ENCODE data around the gene CDC42.

Gene CDC42

DNA sequence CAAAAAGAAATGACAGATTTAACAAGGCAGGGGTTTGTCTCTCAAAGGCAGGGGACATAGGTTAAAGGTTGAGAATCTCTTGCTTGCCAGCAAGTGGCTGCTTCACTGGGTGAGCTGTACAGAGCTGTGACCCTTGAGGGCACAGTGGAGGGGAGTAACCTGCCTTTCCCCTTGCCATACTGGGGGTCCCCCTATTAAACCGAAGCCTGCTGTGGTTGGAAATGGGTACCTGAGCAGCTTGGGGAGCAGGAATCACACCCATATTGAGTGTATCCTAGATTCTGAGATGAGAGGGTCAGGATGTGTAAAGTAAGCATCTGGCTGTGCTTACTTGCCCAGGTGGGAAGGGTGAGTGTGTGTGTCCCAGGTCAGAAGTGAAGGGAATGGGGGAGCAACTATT is 58.6 kb downstream of the CDC42 start:
- no peak for DNase-seq (ENCODE audit: low read depth)

DNA sequence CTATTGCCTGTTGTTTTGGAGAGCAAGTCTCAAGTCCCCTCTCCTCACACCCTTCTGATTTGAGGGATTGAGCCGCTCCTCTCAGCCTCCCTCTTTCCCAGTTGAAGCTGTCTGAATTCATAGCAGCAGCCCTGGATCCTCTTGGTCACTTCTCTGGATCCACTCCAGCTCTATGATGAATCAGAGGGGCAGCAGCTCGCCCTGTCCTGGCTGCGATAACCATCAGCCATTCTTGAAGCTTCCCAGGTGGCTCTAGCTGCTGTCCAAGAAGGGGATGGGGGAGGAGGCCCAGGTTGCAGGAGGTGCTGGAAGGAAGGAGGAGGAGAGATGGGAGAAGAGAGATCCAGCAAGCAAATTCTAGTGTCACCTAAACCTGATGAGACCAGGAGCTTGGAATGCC is 59.1 kb downstream of the CDC42 start:
- DNase-seq (ENCODE audit: low read depth) = no peak

DNA sequence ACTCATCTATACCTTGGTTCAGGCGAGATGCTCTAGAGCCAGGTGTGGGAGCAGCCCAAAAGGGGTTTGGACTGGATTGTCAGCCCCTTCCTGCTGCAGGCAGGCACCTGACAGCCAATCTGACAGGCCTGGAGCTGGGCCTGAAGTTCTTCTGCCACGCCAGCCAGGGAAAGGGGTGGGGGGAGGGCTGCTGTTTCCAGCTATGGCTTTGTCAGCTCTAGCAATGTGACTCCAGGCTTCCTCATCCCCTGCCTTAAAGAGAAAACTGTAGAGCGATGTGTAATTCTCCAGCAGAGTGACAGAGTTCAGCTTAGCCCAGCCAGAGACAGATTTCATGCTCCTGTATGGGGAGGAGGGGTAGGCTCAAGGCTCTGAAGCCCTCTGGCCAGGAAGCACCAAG is 60.0 kb downstream of the CDC42 start:
- no peak for DNase-seq (ENCODE audit: low read depth)

DNA sequence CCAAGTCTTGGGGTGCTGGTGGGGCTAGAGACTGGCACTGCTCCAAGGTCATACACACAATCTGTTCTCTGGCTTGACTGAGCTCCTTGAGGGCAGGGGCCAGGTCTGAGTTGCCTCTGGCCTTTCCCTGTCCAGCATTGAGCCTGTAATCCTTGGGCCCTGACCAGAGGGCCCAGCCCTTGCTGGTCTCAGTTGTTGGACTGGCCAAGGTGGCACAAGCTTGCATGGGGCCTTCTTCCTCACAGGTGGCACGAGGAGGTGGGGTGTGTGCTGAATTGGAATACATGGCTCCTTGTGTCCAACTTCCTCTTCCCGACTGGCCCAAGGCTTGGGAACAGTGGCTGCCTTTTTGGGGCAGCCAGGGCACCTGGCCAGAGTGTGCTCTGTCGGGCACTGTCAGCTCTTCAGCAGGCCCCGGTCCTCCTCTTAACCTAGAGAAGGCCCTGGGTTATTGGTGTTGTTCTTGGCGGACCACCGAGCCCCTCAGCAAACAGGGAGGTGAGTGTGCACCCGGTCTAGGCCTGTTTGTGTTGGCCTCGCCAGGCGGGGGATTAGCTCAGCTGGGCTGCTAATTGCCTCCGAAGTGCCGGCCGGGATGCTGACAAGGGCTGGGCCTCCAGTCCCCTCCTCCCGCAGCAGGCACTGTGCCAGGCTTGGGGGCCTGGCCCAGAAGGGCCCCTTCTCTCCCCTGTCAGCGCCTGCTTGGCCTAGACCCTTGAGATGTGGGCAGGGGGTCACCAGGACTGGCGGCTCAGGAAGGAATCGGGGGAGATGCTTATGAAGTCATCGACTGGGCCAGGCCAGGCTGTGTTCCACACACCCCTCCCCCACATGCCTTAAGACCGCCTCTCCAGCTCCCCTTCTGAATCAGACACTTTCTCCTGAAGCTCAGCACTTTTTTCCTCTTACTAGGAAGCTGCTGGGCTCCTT is 61.8 kb downstream of the CDC42 start:
- DNase-seq (ENCODE audit: low read depth) = no peak

DNA sequence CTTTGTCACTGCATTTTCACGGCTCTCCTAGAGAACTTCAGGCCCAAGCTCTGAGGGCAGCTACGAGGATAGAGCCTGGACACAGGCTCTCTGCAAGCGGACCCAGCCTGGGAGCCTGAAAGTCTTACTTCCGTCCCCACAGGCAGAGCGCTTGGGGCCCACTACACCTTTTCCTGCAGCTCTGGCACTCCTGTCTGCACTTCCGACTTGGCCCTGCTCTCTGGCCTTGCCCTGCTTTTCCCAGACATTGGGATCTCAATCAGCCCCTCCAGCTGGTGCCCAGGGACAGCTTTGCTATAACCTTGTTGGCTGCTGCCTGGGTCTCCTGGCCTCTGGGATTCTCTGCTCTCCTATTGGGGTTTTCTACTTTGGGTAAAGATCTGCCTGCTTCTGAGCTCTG is 62.8 kb downstream of the CDC42 start:
- DNase-seq (ENCODE audit: low read depth) = no peak

DNA sequence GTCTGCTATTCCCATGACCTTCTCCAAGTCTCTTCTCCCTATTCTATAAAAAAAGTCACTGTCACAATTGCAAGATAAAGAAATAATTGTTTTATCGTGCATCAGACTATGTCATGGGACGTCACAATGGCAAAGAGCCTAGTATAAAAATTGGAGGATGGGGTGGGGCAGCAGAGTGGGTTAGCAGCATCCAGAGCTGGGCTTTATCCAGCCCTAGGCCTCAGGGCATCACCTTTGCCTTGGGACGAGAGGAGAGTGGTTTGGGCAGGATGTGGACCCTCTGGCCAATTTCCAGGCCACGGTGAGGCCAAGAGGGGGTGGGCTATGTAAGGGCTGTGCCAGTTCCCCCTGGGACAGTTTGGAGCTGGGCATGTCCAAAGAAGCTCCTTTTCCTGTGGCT is 64.7 kb downstream of the CDC42 start:
- DNase-seq (ENCODE audit: low read depth) = no peak

DNA sequence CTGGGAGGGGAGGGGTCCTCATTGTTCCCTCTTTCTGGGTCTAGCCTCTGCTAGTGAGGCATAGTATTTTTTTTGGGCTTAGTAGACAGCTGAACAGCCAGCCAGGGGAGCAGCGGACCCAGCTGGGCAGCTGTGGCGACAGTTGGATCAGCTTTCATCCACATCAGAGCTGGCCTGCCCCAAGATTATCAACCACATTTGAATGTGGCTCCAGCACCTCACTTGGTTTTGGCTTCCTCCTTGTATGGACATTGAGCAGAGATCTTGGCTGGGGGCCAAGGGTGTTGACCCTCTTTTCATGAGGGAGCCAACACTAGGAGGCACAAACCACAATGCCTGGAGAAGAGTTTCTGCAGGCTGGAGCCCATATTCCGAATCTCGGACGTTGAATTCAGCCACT is 65.3 kb downstream of the CDC42 start:
- no peak for DNase-seq (ENCODE audit: low read depth)

DNA sequence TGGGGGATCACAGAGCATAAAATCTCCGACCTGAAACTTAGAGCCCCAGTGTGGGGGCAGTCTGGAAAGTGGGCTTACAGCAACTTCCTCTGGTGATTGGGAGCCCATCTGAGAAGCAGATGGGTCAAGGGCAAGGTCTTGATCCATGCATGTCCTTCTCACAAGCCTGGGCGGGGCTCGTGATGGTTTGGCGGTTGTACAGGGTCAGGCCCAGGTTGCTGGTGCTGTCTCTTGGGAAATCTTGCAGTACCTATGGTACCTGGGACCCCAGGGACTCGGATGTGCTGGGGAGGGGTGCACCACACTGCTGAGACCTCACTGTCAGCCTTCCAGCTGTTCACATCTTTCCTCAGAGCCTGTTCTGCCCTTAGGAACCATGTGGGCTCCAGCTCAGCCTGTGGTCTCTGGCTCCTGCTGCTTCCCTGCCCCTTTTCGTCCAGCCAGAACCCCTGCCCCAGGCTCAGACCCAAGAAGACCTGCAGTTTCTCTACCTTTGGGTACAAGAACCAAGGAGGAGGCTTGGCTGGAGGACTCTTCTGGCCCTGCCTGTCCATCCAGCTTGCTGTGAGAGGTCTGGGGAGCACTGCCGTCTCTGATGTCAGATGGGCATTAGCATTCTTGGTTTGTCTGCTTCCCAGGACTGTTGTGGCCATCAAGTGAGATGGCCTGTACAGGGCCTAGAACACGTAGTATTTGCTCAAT is 65.9 kb downstream of the CDC42 start:
- no peak for DNase-seq (ENCODE audit: low read depth)

DNA sequence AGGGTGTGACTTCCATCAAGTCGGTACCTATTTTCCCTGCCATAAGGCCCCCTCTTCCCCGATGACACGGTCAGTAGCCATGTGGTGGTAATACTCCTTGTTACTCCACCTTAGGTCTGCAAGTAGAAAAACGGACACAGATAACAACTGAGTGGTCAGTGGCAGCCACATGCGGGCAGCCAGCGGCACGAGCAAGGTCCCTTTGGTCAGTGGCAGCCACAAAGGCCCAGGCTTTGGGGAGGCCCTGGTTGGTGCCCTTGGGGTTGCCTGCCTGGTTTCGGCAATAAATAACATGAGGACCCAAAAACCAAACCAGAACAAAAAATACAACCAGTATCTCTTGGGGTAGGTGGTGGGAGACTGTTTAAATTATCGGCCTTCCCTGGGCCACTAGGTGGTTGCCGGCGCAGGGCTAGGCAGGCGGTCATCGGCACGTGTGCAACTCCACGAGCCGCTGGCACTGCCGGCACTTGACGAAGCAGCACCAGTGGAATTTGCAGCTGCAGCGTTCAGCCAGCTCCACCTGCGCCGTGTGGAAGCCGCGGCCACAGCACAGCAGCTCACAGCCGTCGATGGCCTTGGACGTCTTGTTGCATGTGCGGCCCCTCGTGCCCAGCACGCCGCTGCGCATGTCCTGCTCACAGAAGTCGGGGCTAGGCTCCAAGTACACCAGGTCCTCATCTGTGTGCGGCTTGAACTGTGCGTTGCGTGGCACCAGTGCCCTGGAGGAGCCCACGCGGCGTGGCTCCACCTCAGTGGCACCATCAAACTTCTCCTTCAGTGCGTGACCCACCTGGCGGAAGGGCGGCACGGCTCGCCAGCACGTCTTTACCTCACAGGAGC is 67.3 kb downstream of the CDC42 start:
- DNase-seq (ENCODE audit: low read depth) = no peak

DNA sequence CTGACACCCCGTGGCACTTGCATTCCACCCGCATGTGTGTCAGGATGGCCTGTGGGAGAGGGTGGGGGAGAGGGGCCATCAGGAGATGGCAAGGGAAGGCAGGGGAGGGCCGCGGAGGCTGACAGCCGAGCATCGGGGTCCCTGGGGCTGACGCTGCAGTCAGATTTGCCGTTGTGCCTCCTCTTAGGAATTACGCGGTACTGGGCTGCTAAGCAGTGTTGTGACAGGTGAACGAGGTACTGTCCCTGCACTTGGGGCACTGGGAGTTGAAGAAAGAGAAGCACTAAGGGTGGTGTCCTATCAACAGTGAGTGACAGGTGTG is 67.9 kb downstream of the CDC42 start:
- no peak for DNase-seq (ENCODE audit: low read depth)

DNA sequence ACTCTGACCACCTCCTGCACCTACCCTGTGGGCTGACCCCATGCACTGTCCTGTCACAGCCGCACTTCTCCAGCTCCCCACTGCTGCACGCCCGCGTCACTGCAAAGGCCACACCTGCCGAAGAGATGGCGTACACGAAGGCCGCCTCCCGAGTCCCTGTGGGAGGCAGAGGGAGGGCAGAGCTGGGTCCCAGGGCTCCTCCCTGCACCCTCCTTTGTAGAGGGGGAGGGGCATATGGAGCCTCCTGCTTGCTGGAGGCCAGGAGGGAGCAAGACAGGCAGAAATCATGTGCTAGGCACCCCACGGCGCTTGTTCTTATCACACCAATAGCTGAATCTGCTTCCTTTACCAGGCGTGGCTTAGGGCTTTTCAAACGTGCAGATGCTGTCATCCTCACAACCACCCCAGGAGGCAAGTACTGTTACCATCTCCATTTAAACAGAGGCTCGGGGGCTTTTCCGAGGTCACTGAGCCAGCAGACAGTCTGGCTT is 69.0 kb downstream of the CDC42 start:
- DNase-seq (ENCODE audit: low read depth) = no peak

DNA sequence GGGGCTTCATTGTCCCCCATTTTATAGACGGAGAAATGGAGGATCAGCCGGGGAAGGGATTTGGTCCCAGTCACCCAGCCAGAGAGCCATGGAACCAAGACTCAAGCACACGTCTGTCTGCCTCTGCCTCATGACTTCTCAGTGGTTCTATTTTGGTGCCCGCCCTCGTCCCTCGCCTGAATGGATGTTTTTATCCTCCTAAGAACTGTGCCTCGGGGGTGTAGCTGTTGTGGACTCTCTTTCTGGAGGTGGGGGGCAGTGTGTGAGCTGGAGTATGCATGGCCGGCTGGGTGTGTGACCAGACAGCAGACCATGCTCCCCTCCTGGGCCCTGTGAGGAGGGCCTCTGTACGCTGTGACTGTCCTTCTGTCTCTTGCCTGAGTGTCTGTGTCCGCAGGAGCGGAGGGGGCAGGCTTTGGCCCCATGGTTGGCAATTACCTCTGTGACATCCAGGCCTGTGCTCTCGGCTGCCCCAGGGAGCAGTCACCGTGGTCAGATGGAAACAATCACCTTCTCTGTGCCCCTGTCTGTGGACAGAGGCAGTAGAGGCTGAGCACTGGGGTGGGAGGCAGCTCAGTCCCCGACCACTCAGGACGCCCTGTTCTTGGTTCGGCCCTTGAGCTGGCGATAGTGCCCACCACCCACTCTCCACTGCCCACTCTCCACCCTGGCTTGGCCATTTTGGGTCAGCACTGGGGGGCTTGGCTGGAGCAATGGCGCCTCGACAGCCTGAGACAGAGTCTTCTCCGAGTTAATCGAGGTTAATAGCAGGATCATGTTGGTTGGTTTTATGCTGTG is 70.0 kb downstream of the CDC42 start:
- no peak for DNase-seq (ENCODE audit: low read depth)

DNA sequence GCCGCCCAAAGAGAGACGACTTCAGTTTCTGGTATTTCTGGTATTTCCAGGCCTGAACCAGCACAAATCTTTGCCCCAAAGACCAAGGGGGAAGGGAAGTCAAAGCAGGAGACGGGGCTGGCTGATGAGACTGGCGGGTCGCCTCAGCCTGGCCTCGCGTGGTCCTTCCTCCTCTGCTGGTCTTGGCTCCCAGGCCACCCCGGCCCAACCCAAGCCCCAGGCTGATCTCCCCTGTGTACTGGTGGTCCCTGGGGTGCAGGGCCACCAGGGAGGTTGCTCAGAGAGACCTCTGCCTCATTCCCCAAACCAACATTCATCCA is 70.5 kb downstream of the CDC42 start:
- no peak for DNase-seq (ENCODE audit: low read depth)

DNA sequence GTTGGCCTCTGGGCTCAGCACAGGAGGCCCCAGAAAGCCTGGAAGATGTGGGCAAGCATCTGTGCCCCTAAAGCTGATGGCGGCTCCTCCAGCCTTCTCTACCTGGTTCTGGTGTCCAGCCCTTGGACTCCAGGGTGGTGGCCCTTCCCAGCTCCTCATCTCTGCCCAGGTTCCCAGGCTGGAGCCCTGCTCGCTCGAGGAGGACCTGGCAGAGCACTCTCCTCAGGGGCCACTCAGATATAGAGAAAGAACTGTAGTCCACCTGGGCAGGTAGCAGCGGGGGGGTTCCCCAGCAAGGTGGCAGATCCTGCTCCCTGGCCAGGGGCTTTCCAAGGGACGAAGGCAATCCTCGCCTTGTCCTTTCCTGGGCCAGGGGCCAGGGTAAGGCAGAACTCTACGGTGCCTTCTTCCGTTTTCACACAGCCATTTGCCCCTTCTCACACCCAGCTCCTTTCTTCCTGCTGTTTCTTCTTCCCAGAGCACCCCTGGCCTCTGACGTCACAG is 71.4 kb downstream of the CDC42 start:
- DNase-seq (ENCODE audit: low read depth) = no peak

DNA sequence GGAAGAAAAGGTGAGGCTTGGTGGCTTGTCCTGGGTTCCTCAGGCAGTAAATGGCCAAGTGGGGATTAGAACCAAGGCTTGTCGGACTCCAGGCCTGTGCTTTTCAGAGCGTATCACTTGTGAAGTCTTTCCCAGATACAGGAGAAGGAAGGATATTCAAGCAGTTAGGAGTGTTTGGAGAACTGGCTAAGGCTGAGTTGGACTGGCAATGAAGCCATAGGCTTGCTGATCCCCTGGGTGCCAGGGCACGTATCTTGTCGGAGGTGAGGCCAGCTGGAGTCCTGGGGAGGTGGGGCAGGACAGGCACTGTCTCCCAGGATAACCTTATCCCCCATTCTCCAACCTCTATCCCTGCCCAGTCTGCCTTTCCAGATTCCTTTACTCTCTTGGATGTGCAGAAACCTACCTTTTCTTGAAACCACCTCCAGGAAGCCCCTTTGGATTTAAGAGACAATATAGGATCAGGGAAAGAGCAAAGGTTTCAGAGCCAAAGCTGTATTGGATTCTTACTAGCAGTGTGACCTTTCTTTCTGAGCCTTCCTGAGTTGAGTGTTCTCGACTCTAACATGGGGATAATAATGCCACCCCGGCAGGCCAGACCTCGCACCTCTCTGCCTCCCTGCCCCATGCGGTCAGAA is 72.2 kb downstream of the CDC42 start:
- no peak for DNase-seq (ENCODE audit: low read depth)

DNA sequence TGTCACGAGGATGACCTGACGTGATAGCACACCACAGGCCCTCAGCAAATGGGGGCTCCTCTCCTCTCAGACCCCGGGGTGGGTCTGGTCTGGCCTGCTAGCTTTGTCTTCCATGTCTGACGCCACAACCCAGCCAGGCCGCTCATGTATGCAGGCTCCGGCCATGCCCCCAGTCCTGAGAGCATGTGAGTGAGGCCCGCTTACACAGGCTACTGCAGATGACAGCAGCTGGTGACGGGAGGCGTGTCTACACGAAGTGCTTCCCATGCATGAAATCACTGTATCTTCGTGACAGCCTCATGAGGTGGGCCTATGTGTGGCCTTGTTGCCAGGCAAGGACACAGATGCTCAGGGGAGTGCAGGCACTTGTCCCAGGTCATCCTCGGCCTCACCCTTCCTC is 74.0 kb downstream of the CDC42 start:
- DNase-seq (ENCODE audit: low read depth) = no peak

DNA sequence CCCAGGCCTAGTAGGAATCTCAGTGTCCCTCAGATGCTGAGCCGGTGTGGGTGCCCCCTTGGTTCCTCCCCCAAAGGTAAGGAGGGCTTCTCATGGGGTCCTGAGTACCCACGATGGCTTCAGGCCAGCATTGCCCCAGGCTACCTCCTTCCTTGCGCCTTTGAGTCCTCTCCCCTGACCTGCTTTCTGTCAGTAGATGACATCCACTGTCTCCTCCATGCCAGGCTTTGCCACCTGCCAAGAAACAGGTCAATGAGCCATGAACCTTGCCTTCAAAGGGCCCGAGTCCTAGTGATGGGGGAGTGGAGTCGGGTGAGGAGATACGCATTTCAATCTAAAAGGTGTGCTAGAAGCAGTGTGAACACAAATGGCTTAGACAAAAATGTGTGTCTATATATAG is 74.7 kb downstream of the CDC42 start:
- no peak for DNase-seq (ENCODE audit: low read depth)

DNA sequence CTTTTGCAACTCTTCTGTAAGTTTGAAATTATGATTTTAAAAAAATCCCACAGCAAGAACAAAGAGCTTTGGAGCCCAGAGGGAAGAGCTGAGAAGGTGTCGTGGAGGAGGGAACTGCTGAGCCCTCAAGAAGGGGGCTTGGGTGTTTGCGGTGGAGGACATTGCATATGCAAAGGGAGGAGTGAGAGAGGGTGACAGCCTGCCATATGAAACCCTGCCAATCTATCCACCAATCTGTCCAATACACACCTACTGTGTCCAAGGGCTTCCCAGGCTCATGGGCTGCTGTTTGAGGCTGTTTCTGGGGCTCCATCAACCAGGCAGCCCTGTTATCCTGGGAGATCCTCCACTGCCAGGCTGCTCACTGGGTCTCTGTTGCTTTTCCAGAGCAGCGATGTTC is 75.2 kb downstream of the CDC42 start:
- no peak for DNase-seq (ENCODE audit: low read depth)

DNA sequence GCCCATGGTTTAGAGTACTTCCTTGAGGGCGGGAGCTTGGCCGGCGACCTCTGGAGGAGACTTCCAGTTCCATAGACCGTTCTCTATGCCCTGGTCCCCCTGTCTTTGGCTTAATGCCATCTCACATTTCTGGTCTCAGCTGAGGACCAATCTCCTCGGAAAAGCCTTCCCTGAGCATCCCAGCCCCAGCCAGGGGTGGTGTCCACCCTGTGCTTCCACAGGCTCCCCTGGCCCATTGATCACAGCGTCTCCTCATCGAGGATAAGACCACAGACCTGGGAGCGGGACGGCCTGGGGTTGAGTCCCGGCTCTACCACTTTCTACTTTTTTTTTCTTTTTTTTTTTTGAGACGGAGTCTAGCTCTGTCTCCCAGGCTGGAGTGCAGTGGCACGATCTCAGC is 75.9 kb downstream of the CDC42 start:
- DNase-seq (ENCODE audit: low read depth) = no peak

DNA sequence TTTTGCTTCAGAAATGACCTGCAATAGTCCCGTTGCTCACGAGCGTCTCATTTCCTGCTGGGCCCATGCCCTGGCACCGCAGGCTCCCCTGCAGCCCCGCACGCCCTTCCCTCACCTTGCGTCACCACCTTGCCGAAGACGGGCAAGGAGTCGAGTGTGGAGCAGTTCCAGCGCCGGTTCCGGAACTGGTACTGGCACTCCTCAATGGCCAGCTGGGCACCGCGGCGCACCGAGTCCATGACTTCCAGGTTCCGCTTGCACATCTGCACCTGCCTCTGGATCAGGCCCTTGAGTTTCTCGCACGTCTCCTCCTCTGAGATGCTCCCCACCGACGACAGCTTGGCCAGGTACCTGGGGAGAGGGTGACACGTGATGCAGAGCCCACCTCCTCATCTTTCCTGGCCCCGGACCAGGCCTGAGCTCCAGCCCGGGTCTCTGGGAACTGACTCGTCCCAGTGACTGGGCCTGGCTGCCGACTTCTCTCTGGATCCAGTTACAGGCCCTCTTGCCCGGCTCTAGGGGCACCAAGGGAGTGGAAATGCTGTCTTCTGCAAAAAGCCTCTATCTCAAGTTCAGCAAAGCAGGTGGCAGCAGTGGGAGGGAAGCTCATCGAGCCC is 77.1 kb downstream of the CDC42 start:
- no peak for DNase-seq (ENCODE audit: low read depth)

DNA sequence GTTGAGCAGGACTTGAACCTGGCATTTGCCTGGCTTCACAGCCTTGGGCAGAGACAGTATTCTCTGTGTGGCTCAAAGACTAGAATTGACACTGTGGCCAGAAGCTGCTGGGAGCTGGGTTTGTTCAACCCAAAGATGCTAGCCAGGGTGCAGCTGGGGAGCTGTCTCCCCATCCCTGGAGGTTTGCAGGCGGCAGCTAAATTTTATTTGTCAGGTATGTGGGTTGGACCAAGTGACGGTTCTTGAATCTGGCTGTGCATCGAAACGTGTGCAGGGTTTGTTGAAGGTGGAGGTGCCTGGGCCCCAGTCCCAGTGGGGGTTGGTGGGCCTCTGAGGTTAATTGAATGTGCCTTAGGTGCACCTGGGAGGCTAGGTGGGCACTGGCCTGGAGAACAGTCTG is 78.6 kb downstream of the CDC42 start:
- DNase-seq (ENCODE audit: low read depth) = no peak

Data from stimulated activated CD4-positive, alpha-beta T cell treated with anti-CD3 and anti-CD28 coated beads, Interleukin-2, amount 100 ng/mL, for 4 hours (primary cell).